HG02852 (cell line): ENCODE results near the gene PITPNC1.
"Not testable (repeated sequence)": the region's sequence is repeated elsewhere in the genome, so short reads cannot be mapped to it uniquely, and the experiment has no call there.

Experiments used
- ATAC-seq: cut with Tn5 transposase; IDR thresholded peaks from one replicate; pipeline ENCODE4 v1.9.1; 2021; ENCODE audit warnings: mild to moderate bottlenecking, moderate library complexity; ENCODE audit not compliant: unreplicated experiment

The PITPNC1 gene

GRCh38 chr17:67707442-67707841 is 330.4 kb downstream of the PITPNC1 start:
- ATAC-seq, result no peak

- no peak for ATAC-seq
Observed at GRCh38 chr17:67708378-67708777, 331.3 kb downstream of the PITPNC1 start.

- no peak for ATAC-seq
Observed at GRCh38 chr17:67711916-67712315, 334.8 kb downstream of the PITPNC1 start.

- ATAC-seq, result no peak
Observed at GRCh38 chr17:67712375-67712774, 335.3 kb downstream of the PITPNC1 start.

GRCh38 chr17:67713169-67713568 is 336.1 kb downstream of the PITPNC1 start:
- ATAC-seq, result no peak

GRCh38 chr17:67716405-67716798 is 339.3 kb downstream of the PITPNC1 start:
- ATAC-seq, result no peak

GRCh38 chr17:67717192-67717623 is 340.1 kb downstream of the PITPNC1 start:
- ATAC-seq, result no peak

- peak; percentile 95 for ATAC-seq
Observed at GRCh38 chr17:67717624-67718324, 340.7 kb downstream of the PITPNC1 start, which contains the start of gene NOL11. Gene NOL11 (plus strand): TSS chr17:67717936. CDS start chr17:67717948, 12 bp downstream.

GRCh38 chr17:67718325-67718941 is 341.4 kb downstream of the PITPNC1 start:
- ATAC-seq, result peak; percentile 3

GRCh38 chr17:67725373-67725791 is 348.3 kb downstream of the PITPNC1 start:
- no peak for ATAC-seq

- ATAC-seq, result no peak
Observed at GRCh38 chr17:67725807-67726206, 348.7 kb downstream of the PITPNC1 start.

GRCh38 chr17:67727152-67728039 is 350.3 kb downstream of the PITPNC1 start:
- ATAC-seq, result not testable (repeated sequence)

- no peak for ATAC-seq
Observed at GRCh38 chr17:67729903-67730302, 352.8 kb downstream of the PITPNC1 start.

GRCh38 chr17:67730731-67731130 is 353.6 kb downstream of the PITPNC1 start:
- no peak for ATAC-seq

GRCh38 chr17:67733449-67733848 is 356.4 kb downstream of the PITPNC1 start:
- no peak for ATAC-seq

GRCh38 chr17:67737145-67737544 is 360.1 kb downstream of the PITPNC1 start:
- no peak for ATAC-seq

GRCh38 chr17:67742025-67742424 is 364.9 kb downstream of the PITPNC1 start:
- no peak for ATAC-seq
